ENCODE data around the gene RAB11FIP4. TPM values are rescaled to one million over a fixed set of nuclear protein-coding genes. Genes with fewer than 3 reads are reported as not detected.

RAB11FIP4 gene
- total RNA-seq, 1 donor from 2014 or later = 56.5 TPM

Small RNA genes lying within 50 kb of the gene (small RNA-seq; reads per million reads assigned to genes)
- gene MIR193A (ENCODE audit: low replicate concordance) (0.21 reads per million), gene MIR4725 (ENCODE audit: low replicate concordance) (not detected), gene RN7SL45P (ENCODE audit: low replicate concordance) (not detected), gene RN7SL79P (ENCODE audit: low replicate concordance) (not detected), gene RNU6ATAC7P (ENCODE audit: low replicate concordance) (not detected)

Other genes with a start within 250 kb of the RAB11FIP4 start
- 4.7 TPM for gene OMG, start 94.4 kb upstream of the RAB11FIP4 start, total RNA-seq
- 0.49 TPM for gene EVI2B, start 77.6 kb upstream of the RAB11FIP4 start, total RNA-seq
- gene EVI2A, start 70.1 kb upstream of the RAB11FIP4 start, total RNA-seq = 3.0 TPM